Stimulated activated CD8-positive, alpha-beta memory T cell treated with anti-CD3 and anti-CD28 coated beads, Interleukin-7, amount 100 ng/mL, for 48 hours (primary cell): ENCODE measurements around the gene MRTO4.
A peak's percentile ranks its signal among the peaks of the same experiment; 100 is the strongest.
"Not testable (repeated sequence)": the region's sequence is repeated elsewhere in the genome, so short reads cannot be mapped to it uniquely, and the experiment has no call there.

Experiments
- DNase-seq, 2 donors: peaks; one replicate each; pipeline ENCODE4 v3.0.0-alpha.2; 2020; ENCODE audit warnings: low read depth in 1 of 2; ENCODE audit errors: extremely low read depth in 1 of 2

The MRTO4 gene

DNA sequence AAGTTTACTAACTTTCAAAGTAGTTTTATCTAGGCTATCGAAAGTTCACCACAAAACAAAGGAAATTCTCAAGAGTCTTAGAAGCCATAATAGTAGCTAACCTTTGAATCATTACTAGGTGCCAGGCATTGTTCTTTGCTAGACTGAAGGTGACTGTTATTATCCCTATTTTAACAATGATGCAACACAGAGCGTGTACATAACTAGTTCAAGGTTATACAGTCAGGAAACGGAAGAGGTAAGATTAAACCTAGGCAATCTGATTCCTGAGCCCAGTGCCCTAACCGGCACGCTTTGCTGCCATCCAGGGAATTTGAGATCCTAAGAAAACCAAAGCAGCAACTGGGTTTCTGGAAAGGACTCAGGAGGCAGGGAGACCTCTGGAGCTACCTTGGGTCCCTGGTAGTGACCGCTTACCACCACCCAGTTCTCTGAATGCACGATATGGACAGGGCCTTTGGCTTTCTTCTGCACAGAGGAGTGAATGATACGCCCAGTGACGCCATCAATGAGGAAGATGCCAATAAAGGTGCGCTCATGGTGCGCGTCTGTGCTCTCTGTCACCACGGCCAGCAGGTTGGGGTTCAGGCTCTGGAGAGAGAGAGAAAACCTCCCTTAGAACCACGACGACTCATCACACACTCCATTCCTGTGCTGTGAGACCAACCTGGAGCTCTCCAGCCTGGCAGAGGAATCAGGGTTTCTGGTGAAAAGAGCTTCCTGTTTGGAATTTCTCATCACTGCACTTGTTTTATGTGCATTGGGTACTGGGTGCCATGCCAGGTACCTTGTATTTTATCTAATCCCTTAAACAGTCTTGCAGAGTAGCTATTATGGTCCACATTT, 28.4 kb upstream of the MRTO4 start:
- no peak for DNase-seq

DNA sequence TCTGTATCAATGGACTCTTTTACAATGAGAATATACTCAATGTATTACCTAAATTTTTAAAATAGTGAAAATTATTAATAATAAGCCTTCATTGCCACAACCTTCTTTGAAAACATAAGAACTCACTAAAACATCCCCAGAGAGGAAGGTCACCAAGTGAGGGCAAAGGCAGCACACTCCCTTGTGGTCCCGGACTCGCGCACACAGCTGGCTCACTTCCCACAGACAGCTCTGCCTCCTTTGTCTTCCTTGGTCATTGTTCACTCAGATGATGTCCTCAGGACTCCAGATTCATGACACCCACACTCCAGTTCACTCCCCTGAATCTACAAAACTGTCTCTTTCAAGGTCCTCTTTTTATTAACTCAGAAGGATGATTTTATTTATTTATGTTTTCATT, 22.4 kb upstream of the MRTO4 start:
- DNase-seq, result no peak

DNA sequence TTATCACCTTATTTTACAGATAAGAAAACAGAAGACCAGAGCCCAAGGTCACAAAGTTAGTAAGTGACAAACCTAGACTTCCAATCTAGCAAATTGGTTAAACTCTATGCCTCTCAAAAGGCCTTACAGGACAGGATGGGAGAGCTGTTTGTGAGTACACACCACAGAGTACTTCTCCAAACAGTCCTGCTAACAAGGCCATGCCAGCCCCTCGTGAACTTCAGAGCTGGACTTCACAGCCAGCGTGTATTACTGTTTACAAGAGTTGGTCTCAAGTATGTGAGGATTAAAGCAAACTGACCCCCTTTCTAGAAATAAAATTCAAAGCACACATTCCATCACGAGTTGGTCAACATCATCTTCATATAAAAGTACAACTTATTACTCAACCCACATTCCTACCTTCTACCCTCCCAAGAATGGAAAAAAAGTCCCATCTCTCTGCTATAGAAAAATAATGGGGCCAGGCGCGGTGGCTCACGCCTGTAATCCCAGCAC, 21.7 kb upstream of the MRTO4 start:
- DNase-seq, result no peak

DNA sequence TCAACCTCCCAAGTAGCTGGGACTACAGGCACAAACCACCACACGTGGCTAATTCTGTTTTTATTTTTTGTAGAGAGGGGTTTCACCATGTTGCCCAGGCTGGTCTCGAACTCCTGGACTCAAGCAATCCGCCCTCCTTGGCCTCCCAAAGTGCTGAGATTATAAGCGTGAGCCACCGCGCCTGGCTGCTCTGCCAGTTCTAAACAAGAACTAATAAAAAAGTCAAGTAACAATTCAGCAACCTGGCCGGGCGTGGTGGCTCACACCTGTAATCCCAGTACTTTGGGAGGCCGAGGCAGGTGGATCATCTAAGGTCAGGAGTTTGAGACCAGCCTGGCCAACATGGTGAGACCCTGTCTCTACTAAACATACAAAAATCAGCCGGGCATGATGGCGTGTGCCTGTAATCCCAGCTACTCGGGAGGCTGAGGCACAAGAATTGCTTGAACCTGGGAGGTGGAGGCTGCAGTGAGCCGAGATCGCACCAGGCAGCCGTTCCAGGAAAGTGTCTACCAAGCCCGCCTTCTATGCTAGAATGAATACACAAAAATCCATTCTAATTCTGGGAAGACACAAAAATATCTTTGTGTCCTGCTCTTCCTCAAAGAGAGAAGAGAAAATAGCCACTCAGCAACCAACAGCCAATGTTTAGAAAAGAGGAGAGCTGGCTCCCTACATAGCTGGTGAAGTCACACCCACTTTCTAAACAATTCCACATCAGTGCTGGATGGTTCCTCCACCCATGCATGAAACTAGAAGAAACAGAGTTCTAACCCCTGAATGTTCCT, 19.7 kb upstream of the MRTO4 start:
- not testable (repeated sequence) for DNase-seq

DNA sequence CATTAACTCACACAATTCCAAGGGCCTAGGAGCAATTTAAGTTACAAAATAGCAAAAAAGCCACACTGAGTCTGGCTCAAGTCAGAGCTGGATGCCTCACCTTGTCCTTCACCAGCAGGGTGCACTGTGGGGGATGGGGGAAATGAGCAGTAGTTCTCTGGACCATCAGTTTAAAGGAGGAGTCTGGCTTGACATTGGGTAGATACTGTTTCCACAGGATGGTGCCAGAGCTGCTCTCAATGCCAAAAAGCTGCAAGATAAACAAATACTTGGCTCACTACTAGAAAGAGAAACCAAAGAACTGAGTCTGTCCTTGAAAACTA, 19.1 kb upstream of the MRTO4 start:
- DNase-seq, result no peak

DNA sequence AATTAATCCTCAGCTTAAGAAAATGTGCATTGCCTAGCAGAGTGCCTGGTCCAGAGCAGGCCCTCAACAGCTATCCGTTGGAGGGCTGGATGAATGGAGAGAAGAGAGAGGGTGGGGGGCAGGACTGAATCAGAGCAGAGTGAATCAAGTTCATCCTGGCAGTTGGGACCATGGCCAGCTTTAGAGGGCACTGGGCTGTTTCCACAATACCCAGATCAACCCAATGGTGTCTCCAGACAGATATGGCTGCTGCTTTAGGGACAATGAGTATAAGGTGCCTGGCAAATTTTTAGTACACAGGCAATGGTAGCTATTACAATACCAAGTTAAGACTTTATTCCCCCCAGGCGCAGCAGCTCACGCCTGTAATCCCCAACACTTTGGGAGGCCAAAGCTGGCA, 17.4 kb upstream of the MRTO4 start:
- no peak for DNase-seq

DNA sequence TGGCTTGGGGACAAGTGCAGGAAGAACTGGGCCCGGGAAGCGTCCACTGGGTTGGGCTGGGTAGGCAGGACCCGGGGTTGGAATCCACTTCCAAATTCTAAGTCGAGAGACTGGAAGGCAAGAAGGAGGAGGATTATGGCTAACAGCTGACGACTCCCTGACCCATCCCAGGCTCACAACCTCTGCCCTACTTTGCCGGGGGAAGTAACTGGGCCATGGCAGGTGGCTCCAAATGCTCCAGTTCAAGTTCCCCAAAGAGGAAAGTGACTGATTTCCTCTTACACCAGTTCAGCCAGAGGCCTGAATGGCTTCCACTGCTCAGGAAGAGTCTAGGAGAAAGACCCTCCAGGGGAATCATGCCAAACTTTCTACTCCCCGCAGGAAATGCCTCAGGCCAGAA, 11.7 kb upstream of the MRTO4 start:
- DNase-seq, result no peak

DNA sequence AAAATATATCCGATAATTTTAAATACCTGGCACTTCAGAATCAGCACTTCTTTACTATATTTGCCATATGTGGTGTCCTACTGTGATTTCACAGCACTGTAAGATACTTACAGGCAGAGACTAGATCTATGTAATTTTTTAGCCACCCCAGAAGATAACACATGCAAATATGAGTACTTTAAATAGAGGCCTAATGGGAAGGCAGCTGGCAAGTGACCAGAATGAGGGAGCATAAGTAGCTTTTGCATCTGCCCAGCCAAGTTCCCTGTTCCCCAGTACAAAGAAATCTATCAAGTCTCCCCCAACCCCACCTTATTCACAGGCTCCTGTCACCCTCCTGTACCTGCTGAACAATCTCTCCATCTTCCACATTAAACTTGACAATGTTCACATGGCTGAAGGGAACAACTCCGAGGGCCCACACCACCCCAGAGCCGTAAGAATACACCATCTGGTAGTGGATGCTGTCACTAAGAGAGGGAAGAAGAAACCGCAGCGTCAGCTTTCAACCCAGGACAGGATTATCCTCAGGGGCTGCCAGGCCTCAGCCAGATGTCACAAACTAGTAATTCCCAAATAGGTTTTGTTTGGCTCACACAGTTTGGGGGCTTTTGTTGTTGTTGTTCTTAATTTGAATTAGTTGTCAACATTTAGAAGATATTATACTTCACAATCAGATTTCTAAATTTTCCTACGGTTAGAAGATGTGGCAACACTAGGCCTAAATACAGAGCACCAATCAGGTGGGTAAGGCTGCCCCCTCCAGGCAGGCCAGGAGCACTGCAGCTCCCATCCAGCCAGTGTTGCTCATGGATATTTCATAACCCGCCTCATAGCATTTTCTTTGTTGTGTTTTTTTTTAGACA, 10.7 kb upstream of the MRTO4 start:
- DNase-seq, result peak in 1 of 2 donors; percentile 20

DNA sequence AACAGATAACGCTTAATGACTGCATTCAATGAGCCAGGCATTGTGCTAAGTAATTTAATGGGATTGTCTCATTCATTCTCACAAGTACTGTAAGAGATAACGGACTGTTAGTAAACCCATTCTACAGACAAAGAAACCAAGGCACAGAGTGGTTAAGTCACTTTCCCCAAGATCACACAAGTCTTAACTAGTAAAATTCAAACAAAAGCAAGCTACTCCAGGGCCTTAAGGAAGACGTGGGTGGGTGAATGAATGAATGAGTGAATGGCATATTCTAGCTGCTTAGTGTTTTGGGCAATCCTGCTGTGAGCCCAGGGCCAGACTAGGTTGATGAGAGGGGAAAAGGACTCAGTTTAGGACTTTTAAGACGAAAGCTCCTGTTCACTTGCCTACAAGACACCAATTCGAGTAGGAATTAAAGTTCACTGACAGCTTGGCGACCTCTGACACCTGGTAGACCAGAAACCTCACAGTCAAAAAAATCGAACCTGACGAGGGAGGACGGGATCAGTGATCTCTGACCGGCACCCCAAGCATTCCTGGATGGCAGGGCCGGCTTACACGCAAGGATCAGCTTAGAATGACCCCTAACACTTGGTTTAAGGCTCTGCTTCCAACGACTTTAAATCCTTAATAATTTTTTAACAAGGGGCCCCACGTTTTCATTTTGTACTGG, 838 bp upstream of the MRTO4 start:
- DNase-seq, result no peak

DNA sequence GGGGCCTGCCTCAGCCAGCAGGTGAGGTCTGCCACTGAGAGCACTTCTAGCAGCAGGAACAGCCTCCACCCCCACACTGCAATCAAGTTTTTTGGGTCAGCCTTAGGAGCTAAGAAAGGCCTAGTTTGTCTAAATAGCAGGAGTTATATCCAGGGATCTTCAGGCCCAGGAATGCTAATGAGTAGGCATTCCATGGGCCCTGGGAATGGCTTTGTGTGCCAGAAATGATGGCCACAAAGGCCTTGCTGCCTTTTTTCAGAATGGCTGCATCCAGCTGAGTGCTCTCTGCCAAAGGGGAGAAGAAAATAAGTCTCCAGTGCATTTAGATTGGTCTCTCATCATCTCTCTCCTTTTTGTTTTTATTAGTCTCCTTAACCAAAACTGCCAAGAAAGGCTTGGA, 2.8 kb downstream of the MRTO4 start:
- no peak for DNase-seq

DNA sequence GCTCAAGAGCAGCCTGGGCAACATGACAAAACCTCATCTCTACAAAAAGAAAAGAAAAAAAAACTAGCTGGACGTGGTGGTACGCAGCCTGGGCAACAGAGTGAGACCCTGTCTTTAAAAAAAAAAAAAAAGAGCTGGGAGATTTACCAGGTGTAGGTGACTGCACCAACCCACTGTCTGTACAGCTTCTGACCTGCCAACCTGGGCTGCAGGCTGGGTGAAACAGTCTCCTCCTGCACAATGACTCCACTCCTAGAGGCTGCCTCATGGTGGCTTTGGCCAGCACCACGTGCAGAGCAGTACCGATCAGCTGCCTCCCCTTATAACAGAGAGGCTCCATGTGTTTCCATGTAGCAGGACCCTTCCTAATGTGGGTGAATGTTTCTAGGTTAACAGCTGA, 3.7 kb downstream of the MRTO4 start:
- DNase-seq, result no peak

DNA sequence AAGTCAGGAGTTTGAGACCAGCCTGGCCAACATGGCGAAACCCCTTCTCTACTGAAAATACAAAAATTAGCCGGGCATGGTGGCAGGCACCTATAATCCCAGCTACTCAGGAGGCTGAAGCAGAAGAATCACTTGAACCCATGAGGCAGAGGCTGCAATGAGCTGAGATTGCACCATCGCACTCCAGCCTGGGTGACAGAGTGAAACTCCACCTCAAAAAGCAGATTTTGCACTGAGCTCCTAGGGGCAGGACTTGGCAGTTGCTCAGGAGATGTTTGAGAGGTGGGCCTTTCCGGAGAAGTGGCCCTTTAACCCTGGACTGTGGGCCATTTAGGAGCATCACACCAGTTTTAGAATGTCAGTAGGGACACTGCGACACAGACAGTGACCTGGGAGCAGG, 4.7 kb downstream of the MRTO4 start:
- DNase-seq, result not testable (repeated sequence)

DNA sequence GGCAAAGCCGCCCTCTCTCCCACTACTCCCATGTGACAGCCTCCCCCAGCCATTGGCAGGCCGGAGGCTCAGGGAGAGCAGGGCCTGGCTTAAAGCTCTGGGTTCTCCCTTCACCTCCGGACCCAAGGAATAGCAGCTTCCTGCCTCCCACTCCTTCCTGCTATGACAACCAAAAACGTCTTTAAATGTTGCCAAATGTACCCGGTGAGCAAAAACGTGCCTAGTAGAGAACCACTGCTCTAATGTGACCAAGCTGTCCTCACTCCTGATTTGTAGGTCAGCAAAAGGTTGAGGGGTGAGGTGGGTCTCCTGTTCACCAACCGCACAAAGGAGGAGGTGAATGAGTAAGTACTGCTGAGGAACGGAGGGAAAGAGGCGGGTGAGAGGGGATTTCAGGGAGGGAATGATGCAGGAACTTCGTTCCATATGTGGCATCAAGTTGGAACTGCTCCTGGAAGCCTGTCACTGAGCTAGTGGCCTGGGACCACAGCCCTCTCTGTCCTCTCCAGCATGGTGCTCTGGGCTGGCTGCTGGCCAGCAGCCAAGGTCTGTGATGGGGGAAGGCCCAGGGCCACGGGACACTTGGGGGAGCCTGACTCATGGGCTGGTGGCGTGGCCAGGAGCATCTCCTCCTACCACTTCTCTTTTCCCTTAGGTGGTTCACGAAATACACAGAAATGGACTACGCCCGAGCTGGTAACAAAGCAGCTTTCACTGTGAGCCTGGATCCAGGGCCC, 5.7 kb downstream of the MRTO4 start:
- peak in 1 of 2 donors; percentile 20 for DNase-seq

DNA sequence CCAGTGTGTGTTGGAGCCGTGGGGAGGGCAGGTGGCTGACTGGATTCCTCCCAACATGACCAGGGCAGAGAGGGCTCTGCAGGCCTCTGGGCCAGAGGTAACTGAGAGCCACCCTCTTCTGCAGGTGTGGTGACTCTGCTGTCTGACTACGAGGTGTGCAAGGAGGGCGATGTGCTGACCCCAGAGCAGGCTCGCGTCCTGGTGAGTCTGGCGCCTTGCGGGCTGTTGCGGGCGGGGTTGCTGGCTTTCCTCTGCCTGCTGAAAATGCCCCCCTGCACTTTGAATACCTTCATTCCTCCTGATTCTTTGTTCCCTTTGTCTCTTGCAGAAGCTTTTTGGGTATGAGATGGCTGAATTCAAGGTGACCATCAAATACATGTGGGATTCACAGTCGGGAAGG, 6.7 kb downstream of the MRTO4 start:
- DNase-seq, result no peak

DNA sequence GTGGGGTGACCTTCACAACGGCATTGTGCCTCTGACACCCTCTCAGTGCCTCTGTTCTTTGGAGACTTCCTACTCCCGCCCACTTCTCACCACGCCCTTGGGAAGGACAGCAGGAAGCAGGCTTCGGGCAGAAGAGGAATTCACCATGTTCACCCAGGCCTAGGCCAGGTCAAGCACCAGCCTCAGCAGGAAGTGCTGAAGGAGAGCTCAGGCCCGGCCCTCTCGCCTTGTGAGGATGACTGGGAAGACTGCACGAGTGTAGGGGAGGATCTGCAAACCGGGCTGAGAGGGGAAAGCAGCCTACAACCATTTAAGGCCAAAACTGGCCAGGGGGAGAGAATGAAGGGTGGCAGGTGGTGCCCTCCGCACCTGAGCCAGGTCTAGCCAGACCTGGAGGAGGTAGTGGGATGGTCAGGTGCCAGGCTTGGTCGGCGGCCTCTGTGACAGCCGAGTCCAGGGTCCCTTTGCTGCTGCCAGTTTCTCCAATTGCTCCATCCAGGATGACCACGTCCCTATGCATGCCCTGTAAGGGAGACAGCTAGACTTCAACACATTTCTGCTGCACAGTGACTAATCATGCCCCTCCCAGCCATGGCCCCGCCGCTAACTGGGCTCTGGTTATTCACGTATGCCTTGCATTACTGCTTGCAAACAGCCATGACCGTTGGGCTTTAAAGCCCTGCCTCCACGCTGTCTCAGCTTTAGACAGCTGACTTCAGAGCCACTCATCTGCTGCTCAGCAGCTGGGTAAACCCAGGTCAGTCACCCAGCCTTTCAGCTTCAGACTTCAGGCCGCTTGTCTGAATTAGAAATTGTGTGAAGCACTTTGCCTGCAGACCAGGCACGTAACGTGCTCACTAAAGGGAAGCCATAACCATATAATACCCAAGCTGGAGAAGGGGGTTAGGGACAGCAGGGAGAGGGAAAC, 8.9 kb downstream of the MRTO4 start:
- no peak for DNase-seq

DNA sequence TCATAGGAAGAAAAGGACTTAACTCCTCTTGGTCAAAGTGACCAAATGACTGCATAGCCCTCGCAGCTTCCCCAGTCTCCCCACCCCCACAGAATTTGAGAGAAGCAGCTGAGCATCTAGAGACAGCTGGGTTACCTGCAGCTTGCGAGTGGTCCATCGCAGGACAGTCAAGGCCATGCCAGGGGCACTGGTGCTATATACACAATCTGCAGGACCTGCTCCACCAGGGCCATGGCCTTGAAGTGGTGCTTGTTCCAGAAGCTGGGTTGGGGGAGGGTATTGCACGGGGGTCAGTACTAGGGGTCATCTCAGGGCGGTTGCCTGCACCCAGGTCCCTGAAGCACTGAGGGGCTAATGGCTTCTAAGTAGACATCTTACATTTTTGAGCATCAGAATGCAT, 10.4 kb downstream of the MRTO4 start:
- no peak for DNase-seq

DNA sequence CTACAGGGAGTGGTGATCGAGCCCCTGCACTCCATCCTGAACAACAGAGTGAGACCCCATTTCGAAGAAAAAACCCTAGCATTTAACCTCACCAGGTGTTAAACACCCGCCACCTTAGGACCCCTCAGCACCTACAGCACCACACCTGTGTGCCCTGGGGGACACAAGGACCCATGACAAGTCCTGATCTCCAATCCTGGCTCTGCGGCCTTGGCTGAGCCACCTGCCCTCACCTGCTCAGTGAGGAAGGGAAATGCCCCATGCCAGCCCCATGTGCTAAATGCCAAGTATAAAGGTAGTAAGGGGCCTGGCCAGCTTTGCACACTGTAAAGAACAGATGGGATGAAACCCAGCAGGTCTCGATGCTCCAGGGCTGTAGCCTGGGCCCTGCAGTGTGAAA, 11.1 kb downstream of the MRTO4 start:
- no peak for DNase-seq

DNA sequence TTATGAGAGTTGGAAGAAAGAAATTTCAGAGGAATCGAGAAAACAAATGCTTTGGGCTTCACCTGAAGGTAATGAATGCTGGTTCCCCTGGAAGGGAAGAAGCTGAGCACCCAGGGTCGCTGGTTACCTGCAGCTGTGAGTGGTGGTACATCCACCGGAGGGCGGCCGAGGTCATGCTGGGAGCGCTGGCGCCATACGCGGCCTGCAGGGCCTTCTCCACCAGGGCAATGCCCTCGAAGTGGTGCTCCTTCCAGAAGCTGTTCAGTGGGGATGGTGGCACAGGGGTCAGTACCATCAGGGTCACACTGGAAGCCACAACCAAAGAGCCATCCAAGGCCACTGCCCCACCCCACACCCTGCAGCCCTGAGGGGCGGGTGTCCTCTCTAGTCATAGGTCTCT, 16.8 kb downstream of the MRTO4 start:
- no peak for DNase-seq
